Heart left ventricle (tissue), 16 donors: ENCODE results near the gene GPHA2. TPM values are rescaled to one million over a fixed set of nuclear protein-coding genes. Genes with fewer than 3 reads are reported as not detected.

Experiments used
- ATAC-seq, 4 donors: fragments of 200-7000 bp; cut with Tn5 transposase; one replicate each; pipeline ENCODE4 v1.9.1; 2020 to 2022; ENCODE audit warnings: moderate library complexity in 4 of 4, mild to moderate bottlenecking in 3 of 4, moderate number of reproducible peaks in 1 of 4
- DNase-seq, 5 donors: peaks; one replicate each; pipeline ENCODE4 v3.0.0-alpha.2; 2020
- H3K27ac ChIP-seq, 12 donors: fragments of 200-600 bp; sonication (generic) in 4 of 12; one replicate each; pipeline versions ENCODE4 v1.5.0 to v1.8.0; 2016 to 2022; ENCODE audit warnings: mild to moderate bottlenecking in 2 of 12
- H3K27me3 ChIP-seq, 9 donors: fragments of 200-600 bp; sonication (generic) in 2 of 9; one replicate each; pipeline versions ENCODE4 v1.5.1 to v1.8.0; 2016 to 2022; ENCODE audit warnings: mild to moderate bottlenecking in 3 of 9
- H3K36me3 ChIP-seq, 9 donors: fragments of 200-600 bp; sonication (generic) in 2 of 9; one replicate each; pipeline versions ENCODE4 v1.5.0 to v1.8.0; 2018 to 2022; ENCODE audit warnings: mild to moderate bottlenecking in 2 of 9
- H3K4me1 ChIP-seq, 12 donors: fragments of 200-600 bp; sonication (generic) in 4 of 12; one replicate each; pipeline versions ENCODE4 v1.5.0 to v1.8.0; 2016 to 2022; ENCODE audit warnings: mild to moderate bottlenecking in 3 of 12
- H3K4me3 ChIP-seq, 12 donors: fragments of 200-600 bp; sonication (generic) in 4 of 12; one replicate each; pipeline versions ENCODE4 v1.5.0 to v1.8.0; 2017 to 2022; ENCODE audit warnings: mild to moderate bottlenecking in 9 of 12, moderate library complexity in 4 of 12
- H3K9me3 ChIP-seq, 12 donors: fragments of 200-600 bp; sonication (generic) in 4 of 12; one replicate each; pipeline versions ENCODE4 v1.5.0 to v1.8.0; 2016 to 2022; ENCODE audit warnings: mild to moderate bottlenecking in 1 of 12
- CTCF ChIP-seq, 12 donors: fragments of 200-600 bp; sonication (generic) in 4 of 12; IDR thresholded peaks; one replicate each; pipeline versions ENCODE4 v1.5.0 to v1.8.0; 2018 to 2022; ENCODE audit warnings: antibody characterized with exemption in 12 of 12, mild to moderate bottlenecking in 5 of 12
- POLR2A ChIP-seq, 2 donors: fragments of 450-650 bp; IDR thresholded peaks; one replicate each; pipeline ENCODE4 v1.6.1; 2017; ENCODE audit warnings: antibody characterized with exemption in 2 of 2, mild to moderate bottlenecking in 2 of 2, moderate library complexity in 2 of 2
- WGBS, 4 donors: extraction: QIAGEN DNeasy Blood & Tissue Kit in 2 of 4; methylation state at CpG; one replicate each; pipeline versions ENCODE4 v1.1.5 to v1.1.7; 2013 to 2018; 5-methylcytosine and 5-hydroxymethylcytosine counted together
- intact Hi-C, 10 donors: fragments of 100-400 bp; cut with DNase I; formaldehyde crosslinking; loops; one replicate each; pipeline versions ENCODE4 v1.11.1 to v1.14.2; 2022
- microRNA counts, 2 donors: library from miRNA; unstranded; fragments of <30 nt; microRNA quantifications; one replicate each; lab custom pipeline; 2016
- microRNA-seq, 4 donors: library from miRNA; unstranded; fragments of <30 nt; microRNA quantifications; one replicate each; pipeline versions ENCODE4 to v1.2.0, GENCODE V29; 2017 to 2020
- polyA plus RNA-seq, 2 donors: library from polyadenylated mRNA; stranded (reverse); fragments of 200-250 nt; gene quantifications; one replicate each; pipeline ENCODE4 v1.2.3, GENCODE V29; 2013
- total RNA-seq, 9 donors: library from RNA; depleted of rRNA in 2 of 9; stranded (reverse); fragments of >200 nt in 2 of 9; fragmentation: NEBNext Ultra II Directional in 3 of 9; extraction: Animal tissue kit (Norgen Biotek cat#: 25700) in 3 of 9; gene quantifications; one replicate each; pipeline versions ENCODE4 v1.1.0 to v1.2.4, GENCODE V29; 2016 to 2023
- donor health status: ischemic (EF 13 %, LVEDD 7.1; RV severe dilation, severe dysfunction).
- donor health status: healthy with polysubstance abuse.
- donor health status: DM: no; HTN: yes; CAD: no.
- donor health status: DM: no; HTN: no; CAD: no.
- donor health status: ischemic (EF 25% LVEDD 6.9; RV normal size, moderate dysfunction).
- donor health status: ischemic (EF 25% LVEDD 5.7; RV mildly dilated, moderate dysfunction).
- donor health status: healthy.
- donor health status: DM: yes; HTN: yes; CAD: no.
- donor health status: ischemic (EF 35%, LVEDD 5.7; RV mildly dilated, moderate dysfunction).
- donor health status: nonischemic (EF 11% LVEDD 7.7; RV severe dilation, severe dysfunction).
- donor health status: DM: yes; HTN: yes; CAD: no.
- donor health status: PGD.
- donor health status: ischemic (EF 29% LVEDD 5.4; RV normal size, mild dysfunction).
- donor health status: nonischemic (EF 23%, LVEDD 6.1; RV moderate dilation, normal function).

Gene GPHA2
- total and polyA plus RNA-seq, 11 donors: 0.48 TPM; not detected in 10

DNA sequence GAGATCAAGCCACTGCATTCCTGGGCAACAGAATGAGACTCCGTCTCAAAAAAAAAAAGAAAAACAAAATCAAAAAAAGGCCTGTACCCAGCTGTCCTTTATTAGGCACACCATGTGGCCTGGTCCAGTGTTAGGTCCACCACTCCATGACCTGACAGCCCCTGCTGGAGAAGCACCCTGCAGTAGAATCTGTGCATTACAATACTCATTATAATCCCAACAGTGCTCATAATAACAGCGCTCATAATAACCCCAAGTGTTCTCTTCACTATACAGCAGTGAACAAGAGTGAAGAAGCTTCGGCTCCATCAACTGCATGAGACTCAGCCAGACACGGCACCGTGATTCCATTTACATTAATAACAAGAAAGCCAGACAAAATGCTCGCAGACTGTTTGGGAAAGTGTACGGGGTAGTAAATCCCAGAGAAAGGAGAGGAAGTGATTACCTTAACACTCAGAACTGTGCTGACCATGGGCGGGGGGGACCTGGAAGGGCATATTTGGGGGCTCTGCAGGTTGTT, 48.4 kb downstream of the GPHA2 start:
- DNase-seq (no peak), ATAC-seq (no peak)
- peak overlapping the region in 9 of 12 donors; percentile 23 to 70 (median 63) for H3K27ac ChIP-seq
- TF ChIP-seq POLR2A (IDR thresholded peaks at IDR 0.05) (no peak), CTCF (IDR thresholded peaks at IDR 0.05) (no peak)
- peaks cover 0 to 41% (median 11%) of the 10 kb centered on the region in 12 donors for H3K4me1 ChIP-seq
- H3K9me3 ChIP-seq: no peaks in the 10 kb centered on the region
- no peaks in the 10 kb centered on the region for H3K36me3 ChIP-seq
- intact Hi-C loops: no loop called here
- WGBS, 4 donors: 87 to 95% (median 89%) methylated on average over 8 of the region's 8 CpGs
- H3K4me3 ChIP-seq: peak overlapping the region in 4 of 12 donors; percentile 24 to 46 (median 44)
- H3K27me3 ChIP-seq: no peaks in the 10 kb centered on the region

DNA sequence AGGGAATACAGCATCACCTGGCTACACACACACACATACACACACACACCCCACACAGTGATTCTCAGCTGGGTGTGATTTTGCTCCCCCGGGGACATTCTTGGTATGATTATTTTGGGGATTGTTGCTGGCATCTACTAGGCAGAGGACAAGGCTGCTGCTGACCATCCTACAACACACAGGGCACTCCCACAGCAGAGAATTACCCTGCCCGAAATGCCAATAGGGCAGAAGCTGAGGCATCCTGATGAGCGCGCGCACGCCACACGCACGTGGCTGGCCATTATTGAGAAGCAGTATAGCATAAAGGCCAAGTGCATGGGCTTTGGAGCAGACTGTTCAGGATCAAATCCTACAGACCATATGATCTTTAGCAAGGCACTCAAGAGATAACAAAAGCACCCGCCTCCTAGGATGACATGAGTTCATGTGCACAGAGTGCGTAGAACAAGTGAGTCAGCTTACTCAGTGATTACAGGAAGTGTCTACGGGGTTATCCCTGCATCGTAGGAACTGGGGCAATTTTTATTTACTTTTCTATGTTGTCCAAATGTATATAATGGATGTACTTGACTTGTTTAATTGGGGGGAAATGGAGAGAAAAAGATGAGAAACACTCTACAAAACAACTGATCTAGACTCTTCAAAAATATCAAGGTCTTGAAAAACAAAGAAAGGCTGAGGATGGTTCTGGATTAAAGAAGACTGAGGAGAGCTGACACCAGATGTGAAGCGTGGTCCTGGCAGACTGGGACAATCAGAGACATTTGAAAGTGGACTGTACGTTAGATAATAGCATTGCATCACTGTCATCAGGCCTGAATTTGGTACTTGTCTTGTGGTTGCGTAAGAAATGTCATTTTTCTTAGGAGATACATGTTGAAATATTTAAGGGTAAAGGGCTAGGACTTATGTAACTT, 50.1 kb downstream of the GPHA2 start:
- H3K27ac ChIP-seq: peak overlapping the region in 1 of 12 donors; percentile 48
- intact Hi-C loops: no loop called here
- 78 to 84% (median 82%) methylated on average over 14 to 15 of the region's 15 CpGs for WGBS, 4 donors

More for the DNA sequence above, 50.1 kb downstream of the GPHA2 start:
- Histone ChIP-seq H3K27me3 (no peaks in the 10 kb centered on the region), H3K4me3 (no peak overlapping the region), H3K36me3 (no peaks in the 10 kb centered on the region), H3K9me3 (no peaks in the 10 kb centered on the region), H3K4me1 (peaks cover 0 to 42% (median 16%) of the 10 kb centered on the region in 12 donors)
- DNase-seq (no peak), ATAC-seq (no peak)
- TF ChIP-seq CTCF (IDR thresholded peaks at IDR 0.05) (no peak), POLR2A (IDR thresholded peaks at IDR 0.05) (no peak)

MicroRNA genes within 50 kb of the gene (microRNA counts, 767-probe panel; counts per million panel counts)
- microRNA hsa-miR-192-5p (lab: Ali Mortazavi, UCI): 2,495 to 2,648 counts per million in 2 donors

Small RNAs within 50 kb of the gene (microRNA-seq; reads per million reads assigned to microRNA genes)
- gene MIR6749 (0 to 0.77 (median 0.14) reads per million in 4 donors), gene MIR6750 (0 to 1.7 (median 0.10) reads per million in 4 donors)

Other genes starting within 250 kb of the GPHA2 start
- gene NRXN2, start 212.7 kb downstream of the GPHA2 start, total RNA-seq: 1 to 10 TPM in 4 of 9 donors, under 1 TPM in 4, not detected in 1; 0.62 to 5.5 (median 1.3) TPM
- under 1 TPM; 0.42 to 0.65 TPM for gene NRXN2, start 212.7 kb downstream of the GPHA2 start, polyA plus RNA-seq
- 10 to 100 TPM; 22.2 to 34.0 (median 28.1) TPM for gene RASGRP2, start 191.8 kb downstream of the GPHA2 start, total RNA-seq
- gene RASGRP2, start 191.8 kb downstream of the GPHA2 start, polyA plus RNA-seq: 10 to 100 TPM; 16.2 to 78.9 TPM
- 100 to 1,000 TPM in 4 of 9 donors, 10 to 100 TPM in 5; 51.6 to 167 (median 89.9) TPM for gene PYGM, start 175.9 kb downstream of the GPHA2 start, total RNA-seq
- gene PYGM, start 175.9 kb downstream of the GPHA2 start, polyA plus RNA-seq: 10 to 100 TPM; 10.3 to 71.8 TPM
- 100 to 1,000 TPM; 103 to 349 (median 157) TPM for gene SF1, start 157.4 kb downstream of the GPHA2 start, total RNA-seq
- gene SF1, start 157.4 kb downstream of the GPHA2 start, polyA plus RNA-seq: 10 to 100 TPM; 59.2 to 65.5 TPM
- 10 to 100 TPM in 3 of 9 donors, 1 to 10 TPM in 6; 7.0 to 27.5 (median 8.6) TPM for gene MAP4K2, start 132.7 kb downstream of the GPHA2 start, total RNA-seq
- gene MAP4K2, start 132.7 kb downstream of the GPHA2 start, polyA plus RNA-seq: 1 to 10 TPM; 7.8 to 9.5 TPM
- gene MEN1, start 125.3 kb downstream of the GPHA2 start, total RNA-seq: 10 to 100 TPM in 4 of 9 donors, 1 to 10 TPM in 5; 6.6 to 15.0 (median 9.0) TPM
- gene MEN1, start 125.3 kb downstream of the GPHA2 start, polyA plus RNA-seq: 10 to 100 TPM in 1 of 2 donors, 1 to 10 TPM in 1; 7.2 to 15.2 TPM
- gene CDC42BPG, start 91.2 kb downstream of the GPHA2 start, total RNA-seq: under 1 TPM in 8 of 9 donors, not detected in 1; 0.12 to 0.50 (median 0.26) TPM
- under 1 TPM; 0.12 to 0.15 TPM for gene CDC42BPG, start 91.2 kb downstream of the GPHA2 start, polyA plus RNA-seq
- gene EHD1, start 57.3 kb downstream of the GPHA2 start, total RNA-seq: 100 to 1,000 TPM in 1 of 9 donors, 10 to 100 TPM in 8; 38.2 to 102 (median 58.2) TPM
- gene EHD1, start 57.3 kb downstream of the GPHA2 start, polyA plus RNA-seq: 10 to 100 TPM; 27.9 to 50.4 TPM
- 10 to 100 TPM; 11.4 to 38.5 (median 18.4) TPM for gene ATG2A, start 18.7 kb downstream of the GPHA2 start, total RNA-seq
- gene ATG2A, start 18.7 kb downstream of the GPHA2 start, polyA plus RNA-seq: 10 to 100 TPM; 12.8 to 16.1 TPM
- gene PPP2R5B, start 11.2 kb downstream of the GPHA2 start, total RNA-seq: 10 to 100 TPM; 17.5 to 32.5 (median 22.3) TPM
- 10 to 100 TPM; 27.1 to 34.3 TPM for gene PPP2R5B, start 11.2 kb downstream of the GPHA2 start, polyA plus RNA-seq
- not detected for gene MAJIN, start 36.2 kb upstream of the GPHA2 start, total RNA-seq
- gene MAJIN, start 36.2 kb upstream of the GPHA2 start, polyA plus RNA-seq: not detected
- gene BATF2, start 61.1 kb upstream of the GPHA2 start, total RNA-seq: 10 to 100 TPM in 1 of 9 donors, 1 to 10 TPM in 7, under 1 TPM in 1; 0.87 to 33.4 (median 1.5) TPM
- 1 to 10 TPM; 1.6 to 2.0 TPM for gene BATF2, start 61.1 kb upstream of the GPHA2 start, polyA plus RNA-seq
- gene ARL2, start 78.3 kb upstream of the GPHA2 start, total RNA-seq: 100 to 1,000 TPM in 7 of 9 donors, 10 to 100 TPM in 2; 90.3 to 241 (median 116) TPM
- gene ARL2, start 78.3 kb upstream of the GPHA2 start, polyA plus RNA-seq: 100 to 1,000 TPM; 126 to 158 TPM
- gene SNX15, start 91.5 kb upstream of the GPHA2 start, total RNA-seq: 10 to 100 TPM; 12.7 to 33.0 (median 17.9) TPM
- gene SNX15, start 91.5 kb upstream of the GPHA2 start, polyA plus RNA-seq: 10 to 100 TPM; 14.8 to 29.5 TPM
- gene SAC3D1, start 105.3 kb upstream of the GPHA2 start, total RNA-seq: 1 to 10 TPM; 4.3 to 9.1 (median 6.2) TPM
- gene SAC3D1, start 105.3 kb upstream of the GPHA2 start, polyA plus RNA-seq: 10 to 100 TPM in 1 of 2 donors, 1 to 10 TPM in 1; 4.8 to 14.6 TPM
- gene NAALADL1, start 122.7 kb upstream of the GPHA2 start, total RNA-seq: 1 to 10 TPM; 2.6 to 7.4 (median 3.4) TPM
- 1 to 10 TPM; 2.7 to 7.4 TPM for gene NAALADL1, start 122.7 kb upstream of the GPHA2 start, polyA plus RNA-seq
- 10 to 100 TPM in 1 of 9 donors, 1 to 10 TPM in 2, under 1 TPM in 6; 0.42 to 11.6 (median 0.81) TPM for gene CDCA5, start 148.1 kb upstream of the GPHA2 start, total RNA-seq
- under 1 TPM; 0.38 to 0.83 TPM for gene CDCA5, start 148.1 kb upstream of the GPHA2 start, polyA plus RNA-seq
- 10 to 100 TPM; 19.6 to 42.8 (median 25.0) TPM for gene ZFPL1, start 148.3 kb upstream of the GPHA2 start, total RNA-seq
- 10 to 100 TPM; 28.1 to 44.4 TPM for gene ZFPL1, start 148.3 kb upstream of the GPHA2 start, polyA plus RNA-seq
- gene VPS51, start 160.3 kb upstream of the GPHA2 start, total RNA-seq: 100 to 1,000 TPM in 6 of 9 donors, 10 to 100 TPM in 3; 78.4 to 165 (median 106) TPM
- 10 to 100 TPM; 94.2 to 94.3 TPM for gene VPS51, start 160.3 kb upstream of the GPHA2 start, polyA plus RNA-seq
- 100 to 1,000 TPM in 3 of 9 donors, 10 to 100 TPM in 6; 25.1 to 752 (median 78.6) TPM for gene TM7SF2, start 176.0 kb upstream of the GPHA2 start, total RNA-seq
- 10 to 100 TPM; 17.6 to 59.9 TPM for gene TM7SF2, start 176.0 kb upstream of the GPHA2 start, polyA plus RNA-seq
- 10 to 100 TPM in 1 of 9 donors, 1 to 10 TPM in 8; 5.5 to 14.3 (median 7.3) TPM for gene ZNHIT2, start 181.8 kb upstream of the GPHA2 start, total RNA-seq
- gene ZNHIT2, start 181.8 kb upstream of the GPHA2 start, polyA plus RNA-seq: 10 to 100 TPM; 12.4 to 15.5 TPM
- 100 to 1,000 TPM; 388 to 652 (median 636) TPM for gene FAU, start 186.2 kb upstream of the GPHA2 start, total RNA-seq
- 1,000 to 10,000 TPM in 1 of 2 donors, 100 to 1,000 TPM in 1; 973 to 1,119 TPM for gene FAU, start 186.2 kb upstream of the GPHA2 start, polyA plus RNA-seq
- 10 to 100 TPM; 33.1 to 66.6 (median 42.1) TPM for gene MRPL49, start 186.4 kb upstream of the GPHA2 start, total RNA-seq
- 10 to 100 TPM; 13.7 to 59.2 TPM for gene MRPL49, start 186.4 kb upstream of the GPHA2 start, polyA plus RNA-seq
- 10 to 100 TPM; 21.7 to 65.8 (median 28.2) TPM for gene SYVN1, start 198.6 kb upstream of the GPHA2 start, total RNA-seq
- gene SYVN1, start 198.6 kb upstream of the GPHA2 start, polyA plus RNA-seq: 10 to 100 TPM; 13.9 to 34.5 TPM
- not detected for gene SPDYC, start 234.3 kb upstream of the GPHA2 start, total RNA-seq
- not detected for gene SPDYC, start 234.3 kb upstream of the GPHA2 start, polyA plus RNA-seq
- 100 to 1,000 TPM in 2 of 9 donors, 10 to 100 TPM in 7; 67.8 to 139 (median 86.1) TPM for gene CAPN1, start 246.0 kb upstream of the GPHA2 start, total RNA-seq
- 100 to 1,000 TPM in 1 of 2 donors, 10 to 100 TPM in 1; 69.6 to 114 TPM for gene CAPN1, start 246.0 kb upstream of the GPHA2 start, polyA plus RNA-seq